Activated T-helper 1 cell treated with Interleukin-2 at 50 U/mL for 16 hours (primary cell): Measurements from ENCODE around the gene ZACN.
"Not testable (repeated sequence)": the region's sequence is repeated elsewhere in the genome, so short reads cannot be mapped to it uniquely, and the experiment has no call there.

Experiments
- DNase-seq: peaks from one replicate; pipeline ENCODE4 v3.0.0-alpha.2; 2020; ENCODE audit warnings: low read depth

ZACN gene

DNA sequence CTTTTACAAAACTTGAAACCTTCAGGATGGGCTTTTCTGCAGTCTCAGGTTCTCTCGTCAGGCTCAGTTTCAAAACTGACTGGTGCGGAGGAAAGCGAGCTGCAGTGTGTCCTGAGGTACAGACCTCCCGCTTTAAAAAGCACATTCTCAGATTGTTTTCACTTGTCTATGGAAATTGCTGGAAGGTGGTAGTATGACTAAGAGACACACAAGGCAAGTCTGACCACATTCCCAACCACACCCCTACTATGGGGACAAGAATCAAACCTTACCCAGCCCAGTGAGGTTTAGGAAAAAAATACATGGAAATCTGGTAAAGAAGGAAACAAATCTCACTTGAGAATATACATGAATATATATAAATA is 24.9 kb upstream of the ZACN start:
- DNase-seq, result no peak

- no peak for DNase-seq
Measured at GRCh38 chr17:76056882-76057281, 22.1 kb upstream of the ZACN start.

GRCh38 chr17:76058264-76058663 is 20.7 kb upstream of the ZACN start:
- DNase-seq, result not testable (repeated sequence)

- DNase-seq, result no peak
Measured at GRCh38 chr17:76063875-76064546, 15.0 kb upstream of the ZACN start.

GRCh38 chr17:76065775-76066174 is 13.2 kb upstream of the ZACN start:
- DNase-seq, result no peak

GRCh38 chr17:76071531-76072147 is 7.3 kb upstream of the ZACN start:
- no peak for DNase-seq

- DNase-seq, result peak; percentile 76
Measured at GRCh38 chr17:76072148-76072858, 6.7 kb upstream of the ZACN start, which contains the start of gene SRP68. SRP68 (minus strand) TSS chr17:76072517; CDS start chr17:76072491, 26 bp downstream.

DNA sequence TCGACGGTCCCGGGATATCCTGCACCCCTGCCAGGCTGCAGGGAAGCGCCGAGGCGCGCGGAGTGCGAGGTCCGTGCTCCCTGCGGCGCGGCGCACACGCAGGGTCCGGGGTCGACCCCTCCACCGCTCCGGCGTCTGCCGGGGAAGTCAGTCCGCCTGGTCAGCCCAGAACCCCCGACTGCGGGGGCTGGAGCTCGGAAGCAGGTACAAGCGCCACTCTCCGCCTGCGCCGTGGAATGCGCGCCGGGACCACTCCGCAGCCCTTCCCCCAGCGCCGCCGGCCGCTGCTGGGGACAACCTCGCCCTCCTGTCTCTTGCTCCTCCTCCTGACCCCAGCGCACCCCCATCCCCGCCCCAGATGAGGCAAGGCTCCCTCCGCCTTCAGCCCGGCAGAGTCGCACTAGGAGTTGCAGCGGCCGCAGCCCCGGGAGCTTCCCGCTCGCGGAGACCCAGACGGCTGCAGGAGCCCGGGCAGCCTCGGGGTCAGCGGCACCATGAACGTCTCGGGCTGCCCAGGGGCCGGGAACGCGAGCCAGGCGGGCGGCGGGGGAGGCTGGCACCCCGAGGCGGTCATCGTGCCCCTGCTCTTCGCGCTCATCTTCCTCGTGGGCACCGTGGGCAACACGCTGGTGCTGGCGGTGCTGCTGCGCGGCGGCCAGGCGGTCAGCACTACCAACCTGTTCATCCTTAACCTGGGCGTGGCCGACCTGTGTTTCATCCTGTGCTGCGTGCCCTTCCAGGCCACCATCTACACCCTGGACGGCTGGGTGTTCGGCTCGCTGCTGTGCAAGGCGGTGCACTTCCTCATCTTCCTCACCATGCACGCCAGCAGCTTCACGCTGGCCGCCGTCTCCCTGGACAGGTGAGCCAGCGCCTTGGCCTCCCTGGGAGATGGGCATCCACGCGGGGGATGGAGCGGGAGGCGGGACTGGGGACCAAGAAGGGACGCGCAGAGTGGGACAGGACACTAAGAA is 4.3 kb upstream of the ZACN start, which contains the start of gene GALR2:
Gene GALR2 (plus strand): TSS at position 392 of the 974 bp plus-strand sequence. CDS start 103 bp downstream, at position 495.
- DNase-seq, result no peak

DNA sequence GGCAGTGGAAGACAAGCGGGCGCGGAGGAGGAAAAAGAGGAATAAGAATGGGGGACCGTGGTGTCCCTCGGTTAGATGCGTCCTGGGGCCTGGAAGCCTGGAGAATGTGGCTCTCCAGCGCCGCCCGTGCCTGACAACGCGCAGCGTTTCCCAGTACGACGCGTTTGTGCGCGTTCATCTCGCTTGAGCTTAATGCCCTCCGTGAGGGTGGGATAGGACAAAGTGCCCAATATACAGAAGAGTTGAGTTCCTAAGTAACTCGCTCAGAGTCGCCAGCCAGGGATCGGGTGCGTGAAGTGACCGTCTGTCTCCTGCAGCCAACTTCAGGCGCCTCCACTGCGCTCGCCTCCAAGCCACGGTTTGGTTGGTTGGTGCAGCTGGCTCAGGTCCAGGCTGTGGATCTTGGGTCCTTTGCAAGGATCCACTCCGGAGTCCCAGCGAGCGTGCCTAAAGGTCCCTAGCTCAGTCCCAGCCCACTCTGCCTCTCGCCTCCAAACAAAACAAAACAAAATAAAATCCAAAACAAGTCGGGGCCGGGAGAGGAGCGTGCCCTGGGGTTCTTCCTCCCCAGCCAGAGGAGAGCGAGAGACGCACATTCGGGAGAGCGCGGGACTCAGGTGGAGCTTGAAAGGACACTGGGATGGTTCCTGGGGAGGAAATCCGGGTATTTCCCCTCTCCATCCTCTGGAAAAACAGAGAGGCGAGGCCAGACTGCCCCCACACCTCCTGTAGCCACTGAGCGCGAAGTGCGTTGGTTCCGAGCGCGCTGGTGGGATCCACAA is 3.4 kb upstream of the ZACN start:
- no peak for DNase-seq

GRCh38 chr17:76076146-76076764 is 2.7 kb upstream of the ZACN start:
- no peak for DNase-seq

GRCh38 chr17:76076765-76077583 is 2.0 kb upstream of the ZACN start:
- DNase-seq, result no peak

DNA sequence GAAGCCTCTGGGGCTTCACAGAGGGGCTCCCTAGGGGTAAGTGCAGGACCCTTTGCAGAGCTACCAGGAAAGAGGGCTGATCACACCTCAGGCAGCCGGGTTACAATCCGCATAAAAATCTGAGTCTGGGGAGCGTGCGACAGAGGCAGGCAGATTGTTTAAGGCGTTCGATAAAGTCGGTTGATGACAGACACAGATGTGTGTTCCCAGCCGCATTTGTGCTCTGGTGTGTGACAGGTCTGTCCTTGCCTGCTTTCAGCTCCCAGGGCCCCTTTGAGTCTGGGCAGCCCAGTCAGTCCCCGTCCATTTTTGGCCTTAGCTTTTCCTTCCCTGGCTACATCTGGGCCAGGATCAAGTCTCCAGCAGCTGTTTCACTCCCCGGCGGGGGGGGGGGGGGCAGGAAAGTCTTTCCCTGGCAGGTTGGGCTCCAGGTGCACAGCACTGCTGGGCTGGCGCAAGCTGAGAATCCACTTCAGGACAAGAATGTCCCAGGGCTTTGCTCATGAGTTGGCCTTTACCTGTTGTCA is 1.3 kb upstream of the ZACN start:
- no peak for DNase-seq

DNA sequence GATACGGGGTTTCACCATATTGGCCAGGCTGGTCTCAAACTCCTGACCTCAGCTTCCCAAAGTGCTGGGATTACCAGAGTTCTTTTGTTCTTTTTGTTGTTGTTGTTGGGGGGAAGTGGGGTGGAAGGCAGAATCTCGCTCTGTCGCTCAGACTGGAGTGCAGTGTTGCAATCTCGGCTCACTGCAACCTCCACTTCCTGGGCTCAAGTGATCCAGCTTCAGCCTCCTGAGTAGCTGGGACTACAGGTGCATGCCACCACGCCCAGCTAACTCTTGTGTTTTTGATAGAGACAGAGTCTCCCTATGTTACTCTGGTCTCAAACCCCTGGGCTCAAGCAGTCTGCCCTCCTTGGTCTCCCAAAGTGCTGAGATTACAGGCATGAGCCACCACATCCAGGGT is 612 bp upstream of the ZACN start:
- DNase-seq, result not testable (repeated sequence)

DNA sequence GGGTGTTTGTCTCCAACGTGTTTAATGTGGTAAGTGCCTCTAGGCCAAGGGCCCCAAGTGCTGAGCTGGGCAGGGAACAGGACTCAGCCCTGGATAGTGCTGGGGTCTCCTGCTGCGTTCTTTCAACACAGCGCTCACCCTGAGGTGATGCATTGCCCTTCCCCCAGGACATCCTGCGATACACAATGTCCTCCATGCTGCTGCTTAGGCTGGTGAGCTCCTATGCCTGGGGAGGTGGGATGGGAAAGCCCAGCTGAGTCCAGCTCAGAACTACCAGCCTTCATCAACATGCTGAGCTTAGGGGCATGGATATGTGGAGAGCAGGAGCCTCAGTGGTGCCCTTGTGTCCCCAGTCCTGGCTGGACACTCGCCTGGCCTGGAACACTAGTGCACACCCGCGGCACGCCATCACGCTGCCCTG is 563 bp downstream of the ZACN start:
- no peak for DNase-seq

DNA sequence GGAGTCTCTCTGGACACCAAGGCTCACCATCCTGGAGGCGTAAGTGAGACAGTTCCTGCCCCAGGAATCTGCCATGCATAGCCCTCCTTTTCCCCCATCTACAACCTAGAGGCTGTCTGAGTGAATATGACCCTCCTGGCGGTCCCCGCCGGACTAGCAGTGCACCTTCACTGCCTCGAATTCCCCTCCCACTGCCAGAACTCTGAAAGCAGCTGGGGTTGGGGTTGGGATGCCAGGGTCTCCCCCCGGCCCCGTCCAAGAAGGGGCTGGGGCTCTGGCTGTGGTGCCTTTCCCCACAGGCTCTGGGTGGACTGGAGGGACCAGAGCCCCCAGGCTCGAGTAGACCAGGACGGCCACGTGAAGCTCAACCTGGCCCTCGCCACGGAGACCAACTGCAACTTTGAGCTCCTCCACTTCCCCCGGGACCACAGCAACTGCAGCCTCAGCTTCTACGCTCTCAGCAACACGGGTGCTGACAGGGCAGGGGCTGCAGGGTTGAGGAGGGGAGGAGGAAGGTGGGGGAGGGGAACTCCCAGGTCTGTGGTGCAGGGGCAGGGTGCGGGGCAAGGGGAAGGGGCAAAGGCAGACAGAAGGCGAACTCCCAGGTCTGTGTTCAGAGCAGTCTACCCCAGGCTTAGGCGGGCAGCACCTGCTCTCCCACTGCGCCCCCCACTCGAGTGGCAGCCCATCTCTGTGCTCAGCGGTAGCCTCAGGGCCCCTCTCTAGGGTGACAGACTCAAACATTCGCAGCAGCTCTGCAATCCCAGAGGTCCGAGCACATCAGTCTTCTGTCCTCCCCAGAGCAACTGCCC is 1.2 kb downstream of the ZACN start:
- DNase-seq, result no peak

GRCh38 chr17:76080768-76081287 is 1.8 kb downstream of the ZACN start:
- DNase-seq, result no peak

DNA sequence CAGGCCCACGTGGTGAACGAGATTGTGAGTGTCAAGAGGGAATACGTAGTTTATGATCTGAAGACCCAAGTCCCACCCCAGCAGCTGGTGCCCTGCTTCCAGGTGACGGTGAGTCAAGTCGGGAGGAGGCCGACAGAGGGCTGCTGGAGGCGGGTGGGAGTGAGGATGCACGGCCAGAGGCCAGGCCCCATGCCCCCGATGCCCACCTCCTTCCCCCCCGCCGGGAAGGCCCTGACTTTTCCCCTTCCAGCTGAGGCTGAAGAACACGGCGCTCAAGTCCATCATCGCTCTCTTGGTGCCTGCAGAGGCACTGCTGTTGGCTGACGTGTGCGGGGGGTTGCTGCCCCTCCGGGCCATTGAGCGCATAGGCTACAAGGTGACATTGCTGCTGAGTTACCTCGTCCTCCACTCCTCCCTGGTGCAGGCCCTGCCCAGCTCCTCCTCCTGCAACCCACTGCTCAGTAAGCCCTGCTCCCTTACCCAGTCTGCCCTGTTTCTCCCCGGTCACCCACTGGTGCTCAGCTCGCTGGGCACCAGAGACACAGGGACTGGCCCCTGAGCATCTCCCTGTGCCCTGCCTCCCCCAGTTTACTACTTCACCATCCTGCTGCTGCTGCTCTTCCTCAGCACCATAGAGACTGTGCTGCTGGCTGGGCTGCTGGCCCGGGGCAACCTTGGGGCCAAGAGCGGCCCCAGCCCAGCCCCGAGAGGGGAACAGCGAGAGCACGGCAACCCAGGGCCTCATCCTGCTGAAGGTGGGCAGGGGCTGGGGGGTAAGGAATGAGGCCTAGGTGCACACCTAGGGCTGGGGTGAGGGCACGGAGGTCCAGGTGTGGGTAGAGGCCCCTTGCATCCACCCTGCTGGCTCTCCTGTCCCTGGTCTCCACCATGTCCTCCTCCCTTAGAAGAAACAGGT is 2.6 kb downstream of the ZACN start:
- no peak for DNase-seq
